ENCODE results near the gene POGZ. TPM values are rescaled to one million over a fixed set of nuclear protein-coding genes. Genes with fewer than 3 reads are reported as not detected.
A peak's percentile ranks its signal among the peaks of the same experiment; 100 is the strongest.

Gene POGZ
- total and polyA plus RNA-seq, 2 of the 13 experiments (the other 11 are each of a cell fraction or from before 2014, with no cell fraction given) = 15.3 to 45.6 TPM

DNA sequence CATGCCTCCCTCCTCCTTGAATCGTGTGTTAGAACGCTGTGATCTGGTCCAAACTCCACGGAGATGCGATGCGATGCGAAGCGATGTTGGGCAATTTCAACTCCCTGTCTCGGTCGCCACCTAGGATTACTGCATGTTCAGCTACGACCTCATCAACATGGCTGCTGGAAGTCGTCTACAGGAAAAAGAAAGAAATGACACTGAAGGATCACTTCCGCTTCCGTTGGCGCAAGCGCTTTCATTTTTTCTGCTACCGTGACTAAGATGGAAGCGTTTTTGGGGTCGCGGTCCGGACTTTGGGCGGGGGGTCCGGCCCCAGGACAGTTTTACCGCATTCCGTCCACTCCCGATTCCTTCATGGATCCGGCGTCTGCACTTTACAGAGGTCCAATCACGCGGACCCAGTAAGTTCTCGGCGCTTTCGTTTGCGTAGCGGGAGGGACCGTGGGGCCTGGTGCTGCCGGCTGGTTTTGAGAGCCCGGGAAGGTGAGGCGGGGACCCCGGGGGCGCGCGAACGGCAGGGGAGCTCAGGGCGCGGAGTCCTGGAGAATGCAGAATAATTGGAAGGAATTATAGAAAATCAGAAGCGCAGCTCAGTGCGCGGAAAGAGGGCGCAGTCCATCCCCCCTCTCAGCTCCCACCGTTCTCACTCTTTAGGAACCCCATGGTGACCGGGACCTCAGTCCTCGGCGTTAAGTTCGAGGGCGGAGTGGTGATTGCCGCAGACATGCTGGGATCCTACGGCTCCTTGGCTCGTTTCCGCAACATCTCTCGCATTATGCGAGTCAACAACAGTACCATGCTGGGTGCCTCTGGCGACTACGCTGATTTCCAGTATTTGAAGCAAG lies 59.7 kb downstream of the POGZ start, which contains the start of gene PSMB4 (continued):
- TF ChIP-seq HDAC2 (CRISPR knock-in tag; IDR thresholded peaks at IDR 0.05) = peak; percentile 41; the same call in 1 of the 2 replicates
- peak; percentile 84; the same call in 1 of the 2 replicates for TF ChIP-seq ETV5 (CRISPR knock-in tag; IDR thresholded peaks at IDR 0.05; ENCODE audit: borderline replicate concordance)
- TF ChIP-seq, protein P1, sequence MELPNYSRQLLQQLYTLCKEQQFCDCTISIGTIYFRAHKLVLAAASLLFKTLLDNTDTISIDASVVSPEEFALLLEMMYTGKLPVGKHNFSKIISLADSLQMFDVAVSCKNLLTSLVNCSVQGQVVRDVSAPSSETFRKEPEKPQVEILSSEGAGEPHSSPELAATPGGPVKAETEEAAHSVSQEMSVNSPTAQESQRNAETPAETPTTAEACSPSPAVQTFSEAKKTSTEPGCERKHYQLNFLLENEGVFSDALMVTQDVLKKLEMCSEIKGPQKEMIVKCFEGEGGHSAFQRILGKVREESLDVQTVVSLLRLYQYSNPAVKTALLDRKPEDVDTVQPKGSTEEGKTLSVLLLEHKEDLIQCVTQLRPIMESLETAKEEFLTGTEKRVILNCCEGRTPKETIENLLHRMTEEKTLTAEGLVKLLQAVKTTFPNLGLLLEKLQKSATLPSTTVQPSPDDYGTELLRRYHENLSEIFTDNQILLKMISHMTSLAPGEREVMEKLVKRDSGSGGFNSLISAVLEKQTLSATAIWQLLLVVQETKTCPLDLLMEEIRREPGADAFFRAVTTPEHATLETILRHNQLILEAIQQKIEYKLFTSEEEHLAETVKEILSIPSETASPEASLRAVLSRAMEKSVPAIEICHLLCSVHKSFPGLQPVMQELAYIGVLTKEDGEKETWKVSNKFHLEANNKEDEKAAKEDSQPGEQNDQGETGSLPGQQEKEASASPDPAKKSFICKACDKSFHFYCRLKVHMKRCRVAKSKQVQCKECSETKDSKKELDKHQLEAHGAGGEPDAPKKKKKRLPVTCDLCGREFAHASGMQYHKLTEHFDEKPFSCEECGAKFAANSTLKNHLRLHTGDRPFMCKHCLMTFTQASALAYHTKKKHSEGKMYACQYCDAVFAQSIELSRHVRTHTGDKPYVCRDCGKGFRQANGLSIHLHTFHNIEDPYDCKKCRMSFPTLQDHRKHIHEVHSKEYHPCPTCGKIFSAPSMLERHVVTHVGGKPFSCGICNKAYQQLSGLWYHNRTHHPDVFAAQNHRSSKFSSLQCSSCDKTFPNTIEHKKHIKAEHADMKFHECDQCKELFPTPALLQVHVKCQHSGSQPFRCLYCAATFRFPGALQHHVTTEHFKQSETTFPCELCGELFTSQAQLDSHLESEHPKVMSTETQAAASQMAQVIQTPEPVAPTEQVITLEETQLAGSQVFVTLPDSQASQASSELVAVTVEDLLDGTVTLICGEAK (IDR thresholded peaks at IDR 0.05) = peak; percentile 81
- TF ChIP-seq, protein P1 (CRISPR knock-in tag; IDR thresholded peaks at IDR 0.05) = peak; percentile 48; the same call in 1 of the 2 replicates
- no peak for TF ChIP-seq NCOA5 (CRISPR knock-in tag; IDR thresholded peaks at IDR 0.05)
- TF ChIP-seq MIER3 (CRISPR knock-in tag; IDR thresholded peaks at IDR 0.05; ENCODE audit: borderline replicate concordance) = peak; percentile 69; the same call in 1 of the 2 replicates

Measured in HepG2 (cell line).